HepG2 (cell line): Measurements from ENCODE around the gene PBX4. TPM values are rescaled to one million over a fixed set of nuclear protein-coding genes. Genes with fewer than 3 reads are reported as not detected.

ENCODE experiments used
- ATF5 ChIP-seq: sonication (generic); formaldehyde crosslinking; IDR thresholded peaks from 2 replicates; pipeline ENCODE4 v1.4.0; 2020; ENCODE audit warnings: mild to moderate bottlenecking, low read depth, missing genetic modification reagents
- BHLHE40 ChIP-seq: IDR thresholded peaks from 2 replicates; pipeline ENCODE4 v1.6.1; 2011; ENCODE audit warnings: low read length, improper control_type of control experiment
- DZIP1 ChIP-seq: sonication (generic); formaldehyde crosslinking; IDR thresholded peaks from 2 replicates; pipeline ENCODE4 v1.5.0; 2020; ENCODE audit warnings: mild to moderate bottlenecking, missing genetic modification reagents
- GPBP1L1 ChIP-seq: sonication (generic); formaldehyde crosslinking; IDR thresholded peaks from 2 replicates; pipeline ENCODE4 v1.5.0; 2020; ENCODE audit warnings: mild to moderate bottlenecking, missing genetic modification reagents
- HMGXB4 ChIP-seq, 2 experiments: sonication (generic) in 1 of 2; formaldehyde crosslinking in 1 of 2; IDR thresholded peaks; 2 replicates each; pipeline versions ENCODE4 v1.4.0 to v1.6.1; 2018 to 2020; ENCODE audit warnings: missing genetic modification reagents in 2 of 2, borderline replicate concordance in 1 of 2, low read depth in 1 of 2, mild to moderate bottlenecking in 1 of 2, missing biosample characterization in 1 of 2
- ISL2 ChIP-seq: sonication (generic); formaldehyde crosslinking; IDR thresholded peaks from 2 replicates; pipeline ENCODE4 v1.5.0; 2020; ENCODE audit warnings: missing genetic modification reagents
- MEIS1 ChIP-seq: sonication (generic); formaldehyde crosslinking; IDR thresholded peaks from 2 replicates; pipeline ENCODE4 v1.9.0; 2021; ENCODE audit warnings: mild to moderate bottlenecking, missing genetic modification reagents, moderate library complexity, borderline replicate concordance
- MXI1 ChIP-seq: IDR thresholded peaks from 3 replicates; pipeline ENCODE4 v1.6.1; 2012; ENCODE audit warnings: low read depth, low read length, inconsistent platforms, borderline replicate concordance
- ONECUT2 ChIP-seq: sonication (generic); formaldehyde crosslinking; IDR thresholded peaks from 2 replicates; pipeline ENCODE4 v1.4.0; 2020; ENCODE audit warnings: missing genetic modification reagents
- PCBP1 ChIP-seq: fragments of 200-400 bp; formaldehyde crosslinking; IDR thresholded peaks from 2 replicates; pipeline ENCODE4 v1.6.1; 2017; ENCODE audit warnings: mild to moderate bottlenecking, low read depth, low read length, borderline replicate concordance
- POLR2G ChIP-seq: fragments of 200-400 bp; formaldehyde crosslinking; IDR thresholded peaks from 2 replicates; pipeline ENCODE4 v1.6.1; 2018; ENCODE audit warnings: mild to moderate bottlenecking, low read depth, low read length, moderate library complexity
- SAFB2 ChIP-seq: sonication (generic); formaldehyde crosslinking; IDR thresholded peaks from 2 replicates; pipeline ENCODE4 v1.5.1; 2020; ENCODE audit warnings: missing genetic modification reagents, low read depth, mild to moderate bottlenecking, borderline replicate concordance
- SOX13 ChIP-seq, 3 experiments: fragments of 450-650 bp in 1 of 3; sonication (generic) in 1 of 3; formaldehyde crosslinking in 1 of 3; IDR thresholded peaks in 2 of 3; conservative IDR thresholded peaks in 1 of 3; 2 replicates each; pipeline versions ENCODE4 v1.5.0 to v1.6.1; 2016 to 2020; ENCODE audit warnings: antibody characterized with exemption in 1 of 3, mild to moderate bottlenecking in 1 of 3, missing compliant biosample characterization in 1 of 3, missing genetic modification reagents in 1 of 3, moderate library complexity in 1 of 3
- SSRP1 ChIP-seq: IDR thresholded peaks from 2 replicates; pipeline ENCODE4 v1.6.1; 2016; ENCODE audit warnings: control low read depth
- STAT5B ChIP-seq: sonication (generic); formaldehyde crosslinking; IDR thresholded peaks from 2 replicates; pipeline ENCODE4 v1.4.0; 2020; ENCODE audit warnings: missing genetic modification reagents
- TEAD3 ChIP-seq: optimal IDR thresholded peaks from 2 replicates; pipeline ENCODE3; 2016; ENCODE audit warnings: borderline replicate concordance
- ZNF335 ChIP-seq: sonication (generic); formaldehyde crosslinking; IDR thresholded peaks from 2 replicates; pipeline ENCODE4 v1.4.0; 2020; ENCODE audit warnings: missing genetic modification reagents
- ZNF616 ChIP-seq: sonication (generic); formaldehyde crosslinking; IDR thresholded peaks from 2 replicates; pipeline ENCODE4 v1.5.0; 2020; ENCODE audit warnings: low read depth, mild to moderate bottlenecking, missing genetic modification reagents
- ZNF749 ChIP-seq: sonication (generic); formaldehyde crosslinking; IDR thresholded peaks from 2 replicates; pipeline ENCODE4 v1.8.0; 2022; ENCODE audit warnings: mild to moderate bottlenecking, missing genetic modification reagents, moderate library complexity, borderline replicate concordance
- ZSCAN20 ChIP-seq: sonication (generic); formaldehyde crosslinking; IDR thresholded peaks from 2 replicates; pipeline ENCODE4 v1.4.0; 2020; ENCODE audit warnings: missing genetic modification reagents, mild to moderate bottlenecking, borderline replicate concordance
- polyA plus RNA-seq, 8 experiments: library from polyadenylated mRNA; depleted of rRNA in 3 of 8; stranded (reverse) in 7 of 8; unstranded in 1 of 8; fragments of >200 nt; fragmentation: Illumina TruSeq in 4 of 8; extraction: Trizol in 4 of 8; gene quantifications; 2 replicates each; pipeline versions ENCODE4 v1.2.1 to v1.2.3, GENCODE V29; 2011 to 2016; ENCODE audit warnings: low read depth in 4 of 8, missing spikeins in 1 of 8, mixed read lengths in 1 of 8; ENCODE audit not compliant: insufficient read depth in 1 of 8
- total RNA-seq, 5 experiments: library from RNA; depleted of rRNA; stranded (reverse); fragments of >200 nt; fragmentation: Illumina TruSeq; extraction: Trizol; gene quantifications; 2 replicates each; pipeline ENCODE4 v1.2.3, GENCODE V29; 2016; ENCODE audit warnings: low read depth in 1 of 5

Gene PBX4
- total and polyA plus RNA-seq, 2 of the 13 experiments (the other 11 are each of a cell fraction or from before 2014, with no cell fraction given) = not detected

- no peak for TF ChIP-seq ATF5 (CRISPR knock-in tag)
- TF ChIP-seq ZNF749 (CRISPR knock-in tag) = 0 out of 2 replicates have a peak, but pooled peaks have one; percentile 46
- TF ChIP-seq POLR2G = peak; percentile 96
- TF ChIP-seq ZNF335 (CRISPR knock-in tag) = 0 out of 2 replicates have a peak, but pooled peaks have one; percentile 41
- TF ChIP-seq PCBP1 = 0 out of 2 replicates have a peak, but pooled peaks have one; percentile 67
- TF ChIP-seq SSRP1 (CRISPR knock-in tag) = no peak
- no peak for TF ChIP-seq ONECUT2 (CRISPR knock-in tag)
- TF ChIP-seq ISL2 (CRISPR knock-in tag) = peak; percentile 72
- no peak for TF ChIP-seq MEIS1 (CRISPR knock-in tag)
- TF ChIP-seq MXI1 = peak; percentile 92; the same call in 1 of the 3 replicates
- TF ChIP-seq SOX13 (IDR thresholded peaks at IDR 0.05) = no peak
- peak in 1 of 2 experiments; percentile 43; a peak in 1 of 4 replicates for TF ChIP-seq SOX13 (CRISPR knock-in tag; conservative IDR thresholded peaks at IDR 0.05 in 1 of 2, IDR thresholded peaks at IDR 0.05 in 1 of 2)
- no peak for TF ChIP-seq GPBP1L1 (CRISPR knock-in tag)
- TF ChIP-seq ZSCAN20 = 0 out of 2 replicates have a peak, but pooled peaks have one; percentile 60
- TF ChIP-seq BHLHE40 = 0 out of 2 replicates have a peak, but pooled peaks have one; percentile 11
- peak; percentile 71 to 86; a peak in 3 of 4 replicates for TF ChIP-seq HMGXB4 (CRISPR knock-in tag; IDR thresholded peaks at IDR 0.05; ENCODE audit: borderline replicate concordance in 1 of 2, low read depth in 1 of 2)
- TF ChIP-seq DZIP1 = no peak; the same call in 1 of the 2 replicates
- 0 out of 2 replicates have a peak, but pooled peaks have one; percentile 27 for TF ChIP-seq STAT5B (CRISPR knock-in tag)
- TF ChIP-seq ZNF616 (CRISPR knock-in tag) = no peak
- TF ChIP-seq TEAD3 = peak; percentile 20
- no peak for TF ChIP-seq SAFB2 (CRISPR knock-in tag)
Measured at GRCh38 chr19:19515642-19516519, 102.6 kb downstream of the PBX4 start, which contains the start of gene NDUFA13 (continued).
